Mucosa of descending colon (tissue), 3 donors: Measurements from ENCODE around the gene IWS1. TPM values are rescaled to one million over a fixed set of nuclear protein-coding genes. Genes with fewer than 3 reads are reported as not detected.

ENCODE experiments used
- ATAC-seq: fragments of 200-7000 bp; cut with Tn5 transposase; one replicate; pipeline ENCODE4 v1.9.1; 2020; ENCODE audit warnings: mild to moderate bottlenecking, moderate library complexity
- DNase-seq, 3 donors: peaks; one replicate each; pipeline ENCODE4 v3.0.0-alpha.2; 2020
- H3K36me3 ChIP-seq: fragments of 200-600 bp; one replicate; pipeline ENCODE4 v1.8.0; 2021; ENCODE audit warnings: low read depth, mild to moderate bottlenecking
- H3K4me1 ChIP-seq: fragments of 200-600 bp; one replicate; pipeline ENCODE4 v1.8.0; 2021; ENCODE audit warnings: low read depth, mild to moderate bottlenecking
- H3K4me3 ChIP-seq: fragments of 200-600 bp; one replicate; pipeline ENCODE4 v1.8.0; 2021; ENCODE audit warnings: mild to moderate bottlenecking
- H3K9me3 ChIP-seq: fragments of 200-600 bp; one replicate; pipeline ENCODE4 v1.8.0; 2021; ENCODE audit warnings: mild to moderate bottlenecking
- CTCF ChIP-seq: fragments of 200-600 bp; IDR thresholded peaks from one replicate; pipeline ENCODE4 v1.8.0; 2022; ENCODE audit warnings: antibody characterized with exemption, mild to moderate bottlenecking
- intact Hi-C, 2 donors: fragments of 100-400 bp; cut with DNase I in 1 of 2; cut with micrococcal nuclease in 1 of 2; formaldehyde crosslinking; loops; one replicate each; pipeline versions ENCODE4 v1.11.0 to v1.11.1; 2022; cut with DNase I, micrococcal nuclease
- total RNA-seq, 3 donors: library from RNA; stranded (reverse); fragmentation: NEBNext Ultra II Directional in 2 of 3; extraction: Animal tissue kit (Norgen Biotek cat#: 25700) in 2 of 3; gene quantifications; one replicate each; pipeline versions ENCODE4 v1.2.1 to v1.2.4, GENCODE V29; 2021 to 2023
- donor health status: DM: no; HTN: no; CAD: no; lungs with moderate emphysema.
- donor health status: DM: no; HTN: no; CAD: no.
- donor health status: DM: no; HTN: yes; CAD: no.

Gene IWS1
- total RNA-seq, 3 donors from 2014 or later, result 32.3 to 38.4 (median 33.2) TPM

GRCh38 chr2:127536707-127537541, 10.6 kb upstream of the IWS1 start:
- no peak for TF ChIP-seq CTCF
- Histone ChIP-seq H3K4me1 (peaks cover 25% of the 10 kb centered on the region), H3K36me3 (no peaks in the 10 kb centered on the region), H3K9me3 (no peaks in the 10 kb centered on the region), H3K4me3 (peak overlapping the region; percentile 32)
- intact Hi-C loops, result no loop called here
- ATAC-seq (peak; percentile 35), DNase-seq (peak in 2 of 3 donors; percentile 40 to 51)

- ATAC-seq, result peak; percentile 65
- DNase-seq, result peak in 1 of 3 donors; percentile 52
- no peaks in the 10 kb centered on the region for H3K36me3 ChIP-seq
- H3K9me3 ChIP-seq, result no peaks in the 10 kb centered on the region
- peak overlapping the region; percentile 32 for H3K4me3 ChIP-seq
- TF ChIP-seq CTCF, result no peak
- H3K4me1 ChIP-seq, result peaks cover 18% of the 10 kb centered on the region
- intact Hi-C loops, result no loop called here
These were observed 9.6 kb upstream of the IWS1 start for GRCh38 chr2:127535918-127536317.

GRCh38 chr2:127535422-127535901, 9.2 kb upstream of the IWS1 start, which contains the start of gene MYO7B:
Gene MYO7B, plus strand, starts transcription at chr2:127535683. Its CDS starts 24,040 bp downstream, at chr2:127559723.
- peak; percentile 89 to 94 (median 91) for DNase-seq
- Histone ChIP-seq H3K9me3 (no peaks in the 10 kb centered on the region), H3K36me3 (no peaks in the 10 kb centered on the region), H3K4me3 (peak within 1 kb of the TSS; percentile 32), H3K4me1 (peaks cover 18% of the 10 kb centered on the region)
- peak; percentile 88 for ATAC-seq
- TF ChIP-seq CTCF, result no peak
- intact Hi-C loops, result no loop called here

- no peaks in the 10 kb centered on the region for H3K36me3 ChIP-seq
- peaks cover 16% of the 10 kb centered on the region for H3K4me1 ChIP-seq
- no peak overlapping the region for H3K4me3 ChIP-seq
- intact Hi-C loops, result no loop called here
- no peak for TF ChIP-seq CTCF
- no peak for ATAC-seq
- no peaks in the 10 kb centered on the region for H3K9me3 ChIP-seq
- no peak for DNase-seq
These were observed 6.0 kb upstream of the IWS1 start for GRCh38 chr2:127532296-127532695.

- Histone ChIP-seq H3K4me1 (peaks cover 18% of the 10 kb centered on the region), H3K9me3 (no peaks in the 10 kb centered on the region), H3K36me3 (no peaks in the 10 kb centered on the region), H3K4me3 (no peak overlapping the region)
- ATAC-seq, result peak; percentile 4
- intact Hi-C loops, result no loop called here
- DNase-seq, result no peak
- TF ChIP-seq CTCF, result no peak
These were observed 4.9 kb upstream of the IWS1 start for GRCh38 chr2:127531221-127531648.
